ENCODE data around the gene TPH2. TPM values are rescaled to one million over a fixed set of nuclear protein-coding genes. Genes with fewer than 3 reads are reported as not detected.

Gene TPH2
- polyA plus RNA-seq, 1 donor (not counting 4 experiments of a cell fraction or from before 2014, with no cell fraction given) = not detected

DNA sequence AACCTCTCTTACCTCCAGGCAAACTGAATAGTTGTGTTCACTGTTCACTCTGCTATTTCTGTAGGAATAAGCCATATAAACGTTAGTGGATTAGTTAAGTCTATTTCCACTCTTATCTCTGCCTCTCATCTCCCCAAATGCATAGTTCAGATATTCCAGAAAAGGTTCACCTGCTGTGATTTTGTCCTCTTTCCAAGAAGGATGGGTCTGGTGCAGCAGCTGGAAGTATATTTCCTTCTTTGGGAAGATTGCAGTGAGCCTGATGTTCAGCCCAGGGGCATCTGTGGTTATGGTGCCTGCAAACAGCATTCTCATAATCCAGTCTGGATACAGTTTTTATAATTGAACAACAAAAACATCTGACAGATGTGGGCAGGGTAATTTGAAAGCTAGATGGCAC, 97.7 kb downstream of the TPH2 start:
- Histone ChIP-seq H3K27me3 (ENCODE audit: control insufficient read depth, extremely low read depth, insufficient read depth, low read length) (peaks cover 3% of the 10 kb centered on the region), H3K4me1 (ENCODE audit: control insufficient read depth, extremely low read depth, insufficient read depth, low read length) (no peaks in the 10 kb centered on the region), H4K20me1 (ENCODE audit: control insufficient read depth, extremely low read depth, insufficient read depth, low read length) (no peaks in the 10 kb centered on the region), H3K9ac (ENCODE audit: control insufficient read depth, extremely low read depth, insufficient read depth, low read length) (no peak overlapping the region), H3K9me3 (ENCODE audit: control insufficient read depth, low read depth, low read length) (no peaks in the 10 kb centered on the region), H3K79me2 (ENCODE audit: control insufficient read depth, insufficient read depth, low read length) (no peaks in the 10 kb centered on the region), H2AFZ (ENCODE audit: control insufficient read depth, low read length) (no peak overlapping the region), H3K36me3 (ENCODE audit: control insufficient read depth in 2 of 2, extremely low read depth in 1 of 2, insufficient read depth in 2 of 2, low read length in 2 of 2) (no peaks in the 10 kb centered on the region), H3K4me2 (ENCODE audit: control insufficient read depth, extremely low read depth, insufficient read depth, low read depth, low read length) (no peak overlapping the region), H3K4me3 (ENCODE audit: control insufficient read depth in 2 of 3, extremely low read depth in 1 of 3, insufficient read depth in 2 of 3, low read depth in 1 of 3, low read length in 3 of 3) (no peak overlapping the region), H3K9me1 (ENCODE audit: control insufficient read depth, extremely low read depth, insufficient read depth, low read length) (no peaks in the 10 kb centered on the region), H3K27ac (ENCODE audit: control insufficient read depth, insufficient read depth, low read length) (no peak overlapping the region)
- dilution Hi-C loops (cut with MboI; ENCODE audit: extremely low pct_ligation_motif_present, low sequenced_read_pairs) = no loop called here
- FAIRE-seq (no peak), DNase-seq (ENCODE audit: low read depth, low spot score) (no peak)
- no peak for TF ChIP-seq CTCF (optimal IDR thresholded peaks at IDR 0.05 in 1 of 3, IDR thresholded peaks at IDR 0.05 in 1 of 3, conservative IDR thresholded peaks at IDR 0.05 in 1 of 3; ENCODE audit: extremely low read depth in 1 of 3, insufficient read depth in 2 of 3, low read length in 3 of 3)
- TF ChIP-seq EZH2 (IDR thresholded peaks at IDR 0.05; ENCODE audit: low read length) = no peak

GRCh38 chr12:72037006-72037795, 98.6 kb downstream of the TPH2 start:
- Histone ChIP-seq H3K27me3 (ENCODE audit: control insufficient read depth, extremely low read depth, insufficient read depth, low read length) (peaks cover 3% of the 10 kb centered on the region), H2AFZ (ENCODE audit: control insufficient read depth, low read length) (no peak overlapping the region), H4K20me1 (ENCODE audit: control insufficient read depth, extremely low read depth, insufficient read depth, low read length) (no peaks in the 10 kb centered on the region), H3K79me2 (ENCODE audit: control insufficient read depth, insufficient read depth, low read length) (no peaks in the 10 kb centered on the region), H3K4me1 (ENCODE audit: control insufficient read depth, extremely low read depth, insufficient read depth, low read length) (no peaks in the 10 kb centered on the region), H3K9me1 (ENCODE audit: control insufficient read depth, extremely low read depth, insufficient read depth, low read length) (no peaks in the 10 kb centered on the region), H3K36me3 (ENCODE audit: control insufficient read depth in 2 of 2, extremely low read depth in 1 of 2, insufficient read depth in 2 of 2, low read length in 2 of 2) (no peaks in the 10 kb centered on the region), H3K4me2 (ENCODE audit: control insufficient read depth, extremely low read depth, insufficient read depth, low read depth, low read length) (no peak overlapping the region), H3K9me3 (ENCODE audit: control insufficient read depth, low read depth, low read length) (no peaks in the 10 kb centered on the region), H3K27ac (ENCODE audit: control insufficient read depth, insufficient read depth, low read length) (no peak overlapping the region), H3K4me3 (ENCODE audit: control insufficient read depth in 2 of 3, extremely low read depth in 1 of 3, insufficient read depth in 2 of 3, low read depth in 1 of 3, low read length in 3 of 3) (no peak overlapping the region), H3K9ac (ENCODE audit: control insufficient read depth, extremely low read depth, insufficient read depth, low read length) (no peak overlapping the region)
- dilution Hi-C loops (cut with MboI; ENCODE audit: extremely low pct_ligation_motif_present, low sequenced_read_pairs) = no loop called here
- no peak for TF ChIP-seq EZH2 (IDR thresholded peaks at IDR 0.05; ENCODE audit: low read length)
- no peak for TF ChIP-seq CTCF (optimal IDR thresholded peaks at IDR 0.05 in 1 of 3, IDR thresholded peaks at IDR 0.05 in 1 of 3, conservative IDR thresholded peaks at IDR 0.05 in 1 of 3; ENCODE audit: extremely low read depth in 1 of 3, insufficient read depth in 2 of 3, low read length in 3 of 3)
- FAIRE-seq (no peak), DNase-seq (ENCODE audit: low read depth, low spot score) (no peak)

Measured in keratinocyte (primary cell).